Colonic mucosa (tissue), 4 donors: ENCODE measurements around the gene TMEM176A. TPM values are rescaled to one million over a fixed set of nuclear protein-coding genes. Genes with fewer than 3 reads are reported as not detected.

ENCODE experiments used
- DNase-seq: peaks from one replicate; pipeline ENCODE4 v3.0.0-alpha.2; 2020
- H3K27ac ChIP-seq: fragments of 200-600 bp; one replicate; pipeline ENCODE4 v1.8.0; 2021
- H3K27me3 ChIP-seq: fragments of 200-600 bp; one replicate; pipeline ENCODE4 v1.8.0; 2021
- H3K36me3 ChIP-seq: fragments of 200-600 bp; one replicate; pipeline ENCODE4 v1.8.0; 2021
- H3K4me1 ChIP-seq: fragments of 200-600 bp; one replicate; pipeline ENCODE4 v1.8.0; 2021; ENCODE audit warnings: mild to moderate bottlenecking
- H3K4me3 ChIP-seq: fragments of 200-600 bp; one replicate; pipeline ENCODE4 v1.8.0; 2021
- H3K9ac ChIP-seq, 2 donors: one replicate each; pipeline ENCODE4 v1.7.0; 2013; ENCODE audit warnings: control low read depth in 2 of 2, low read depth in 2 of 2, low read length in 2 of 2
- H3K9me3 ChIP-seq: fragments of 200-600 bp; one replicate; pipeline ENCODE4 v1.8.0; 2021
- CTCF ChIP-seq: fragments of 200-600 bp; IDR thresholded peaks from one replicate; pipeline ENCODE4 v1.8.0; 2022; ENCODE audit warnings: antibody characterized with exemption, mild to moderate bottlenecking
- intact Hi-C: fragments of 100-400 bp; cut with DNase I; formaldehyde crosslinking; loops from one replicate; pipeline ENCODE4 v1.14.1; 2022
- total RNA-seq, 2 donors: library from RNA; stranded (reverse); fragmentation: NEBNext Ultra II Directional in 1 of 2; extraction: Animal tissue kit (Norgen Biotek cat#: 25700) in 1 of 2; gene quantifications; one replicate each; pipeline ENCODE4 v1.2.1, GENCODE V29; 2021
- donor health status: healthy.
- donor health status: DM: no; HTN: no; CAD: no.
- donor health status: DM: no; HTN: no; CAD: no.

Gene TMEM176A
- total RNA-seq, 2 donors from 2014 or later: 130 to 170 TPM

GRCh38 chr7:150755473-150756099 lies 45.0 kb upstream of the TMEM176A start:
- Histone ChIP-seq H3K27ac (peak overlapping the region; percentile 53), H3K9me3 (no peaks in the 10 kb centered on the region), H3K4me3 (no peak overlapping the region), H3K9ac (no peak overlapping the region), H3K36me3 (no peaks in the 10 kb centered on the region), H3K27me3 (no peaks in the 10 kb centered on the region), H3K4me1 (no peaks in the 10 kb centered on the region)
- intact Hi-C loops: loop anchor here (5.0 kb wide), 1 partner anchor 308 kb away; no protein-coding TSS in a partner anchor
- no peak for TF ChIP-seq CTCF
- no peak for DNase-seq

- DNase-seq: no peak
- H3K27ac ChIP-seq: peak overlapping the region; percentile 53
These were observed 44.4 kb upstream of the TMEM176A start for GRCh38 chr7:150756166-150756565.

GRCh38 chr7:150756858-150757257 lies 43.7 kb upstream of the TMEM176A start:
- DNase-seq: no peak
- no peak overlapping the region for H3K27ac ChIP-seq
- peak; percentile 33 for TF ChIP-seq CTCF
- H3K4me1 ChIP-seq: no peaks in the 10 kb centered on the region
- no peak overlapping the region for H3K9ac ChIP-seq
- intact Hi-C loops: loop anchor here (5.0 kb wide), 1 partner anchor 310 kb away; no protein-coding TSS in a partner anchor
- no peaks in the 10 kb centered on the region for H3K9me3 ChIP-seq
- no peak overlapping the region for H3K4me3 ChIP-seq
- H3K27me3 ChIP-seq: no peaks in the 10 kb centered on the region
- H3K36me3 ChIP-seq: no peaks in the 10 kb centered on the region

More at GRCh38 chr7:150756166-150756565, 44.4 kb upstream of the TMEM176A start:
- intact Hi-C loops: loop anchor here (5.0 kb wide), 1 partner anchor 309 kb away; no protein-coding TSS in a partner anchor
- Histone ChIP-seq H3K4me1 (no peaks in the 10 kb centered on the region), H3K36me3 (no peaks in the 10 kb centered on the region), H3K4me3 (no peak overlapping the region), H3K27me3 (no peaks in the 10 kb centered on the region), H3K9ac (no peak overlapping the region), H3K9me3 (no peaks in the 10 kb centered on the region)
- TF ChIP-seq CTCF: no peak

- H3K9ac ChIP-seq: no peak overlapping the region
- intact Hi-C loops: loop anchor here (5.0 kb wide), 1 partner anchor 312 kb away; no protein-coding TSS in a partner anchor
These were observed 41.1 kb upstream of the TMEM176A start for GRCh38 chr7:150759479-150759878.

GRCh38 chr7:150766334-150766709 lies 34.2 kb upstream of the TMEM176A start:
- H3K27ac ChIP-seq: no peak overlapping the region
- TF ChIP-seq CTCF: no peak
- no peaks in the 10 kb centered on the region for H3K36me3 ChIP-seq
- intact Hi-C loops: no loop called here
- H3K4me1 ChIP-seq: no peaks in the 10 kb centered on the region
- no peak overlapping the region for H3K4me3 ChIP-seq
- H3K9ac ChIP-seq: no peak overlapping the region
- H3K9me3 ChIP-seq: no peaks in the 10 kb centered on the region
- no peaks in the 10 kb centered on the region for H3K27me3 ChIP-seq
- no peak for DNase-seq

More at GRCh38 chr7:150759479-150759878, 41.1 kb upstream of the TMEM176A start:
- no peak for TF ChIP-seq CTCF
- H3K36me3 ChIP-seq: no peaks in the 10 kb centered on the region
- no peaks in the 10 kb centered on the region for H3K27me3 ChIP-seq
- no peak overlapping the region for H3K4me3 ChIP-seq
- no peak overlapping the region for H3K27ac ChIP-seq
- no peaks in the 10 kb centered on the region for H3K4me1 ChIP-seq
- no peaks in the 10 kb centered on the region for H3K9me3 ChIP-seq
- DNase-seq: no peak
